K562 (cell line): ENCODE results near the gene UGT2B15. TPM values are rescaled to one million over a fixed set of nuclear protein-coding genes. Genes with fewer than 3 reads are reported as not detected.

Source experiments
- CBFA2T3 ChIP-seq: fragments of 450-650 bp; IDR thresholded peaks from 2 replicates; pipeline ENCODE4 v1.6.1; 2017
- ETS1 ChIP-seq: conservative IDR thresholded peaks from 2 replicates; pipeline ENCODE4 v1.6.1; 2011; ENCODE audit warnings: low read depth, mild to moderate bottlenecking, low read length; ENCODE audit not compliant: control insufficient read depth
- PURB ChIP-seq: sonication (generic); formaldehyde crosslinking; IDR thresholded peaks from 2 replicates; pipeline ENCODE4 v1.9.0; 2021; ENCODE audit warnings: low read depth, mild to moderate bottlenecking, missing genetic modification reagents
- RCOR1 ChIP-seq, 2 experiments: IDR thresholded peaks; 2 replicates each; pipeline ENCODE4 v1.6.1; 2012; ENCODE audit warnings: low read depth in 2 of 2, low read length in 2 of 2, borderline replicate concordance in 1 of 2, improper control_type of control experiment in 1 of 2
- WHSC1 ChIP-seq: IDR thresholded peaks from one replicate; pipeline ENCODE4 v1.6.1; 2012; ENCODE audit warnings: low read length, control low read depth, inconsistent platforms
- polyA plus RNA-seq, 8 experiments: library from polyadenylated mRNA; depleted of rRNA in 4 of 8; stranded (reverse) in 5 of 8; unstranded in 3 of 8; fragments of >200 nt; fragmentation: Nextera tagmentation in 2 of 8; fragmentation: Illumina TruSeq in 1 of 8; extraction: Ambion mirVana in 2 of 8; extraction: Trizol in 1 of 8; gene quantifications; 2 replicates each; pipeline versions ENCODE4 v1.2.1 to v1.2.3, GENCODE V29; 2011 to 2014; ENCODE audit warnings: inconsistent platforms in 1 of 8, missing spikeins in 1 of 8
- total RNA-seq, 7 experiments: library from RNA; depleted of rRNA in 6 of 7; stranded (reverse); fragments of >200 nt in 6 of 7; fragmentation: Illumina TruSeq in 2 of 7; extraction: Trizol in 2 of 7; gene quantifications; 2 replicates each; pipeline versions ENCODE4 v1.2.1 to v1.2.3, GENCODE V29; 2011 to 2021; ENCODE audit warnings: low replicate concordance in 1 of 7
- TF ChIP-seq, protein P1 (sequence below): fragments of 250-450 bp; sonication (Bioruptor Pico); IDR thresholded peaks from 2 replicates; pipeline ENCODE4 v1.5.0; 2021
- TF ChIP-seq, protein P2 (sequence below), 2 experiments: IDR thresholded peaks in 1 of 2; conservative IDR thresholded peaks in 1 of 2; 2 replicates each; pipeline ENCODE4 v1.6.1; 2016; ENCODE audit warnings: low read depth in 2 of 2, mild to moderate bottlenecking in 1 of 2, missing compliant biosample characterization in 1 of 2, missing genetic modification characterization in 1 of 2, moderate library complexity in 1 of 2

Gene UGT2B15
- total and polyA plus RNA-seq, 9 of the 15 experiments (the other 6 are each of a cell fraction or from before 2014, with no cell fraction given): 0.06 to 0.16 (median 0.10) TPM; not detected in 6

GRCh38 chr4:68651932-68652331, 18.5 kb downstream of the UGT2B15 start (continued):
- no peak for TF ChIP-seq ETS1
- TF ChIP-seq WHSC1: no peak
- TF ChIP-seq, protein P1, sequence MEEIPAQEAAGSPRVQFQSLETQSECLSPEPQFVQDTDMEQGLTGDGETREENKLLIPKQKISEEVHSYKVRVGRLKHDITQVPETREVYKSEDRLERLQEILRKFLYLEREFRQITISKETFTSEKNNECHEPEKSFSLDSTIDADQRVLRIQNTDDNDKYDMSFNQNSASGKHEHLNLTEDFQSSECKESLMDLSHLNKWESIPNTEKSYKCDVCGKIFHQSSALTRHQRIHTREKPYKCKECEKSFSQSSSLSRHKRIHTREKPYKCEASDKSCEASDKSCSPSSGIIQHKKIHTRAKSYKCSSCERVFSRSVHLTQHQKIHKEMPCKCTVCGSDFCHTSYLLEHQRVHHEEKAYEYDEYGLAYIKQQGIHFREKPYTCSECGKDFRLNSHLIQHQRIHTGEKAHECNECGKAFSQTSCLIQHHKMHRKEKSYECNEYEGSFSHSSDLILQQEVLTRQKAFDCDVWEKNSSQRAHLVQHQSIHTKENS (CRISPR knock-in tag): no peak
- TF ChIP-seq PURB: no peak
- TF ChIP-seq RCOR1 (IDR thresholded peaks at IDR 0.05; ENCODE audit: borderline replicate concordance in 1 of 2, low read depth in 2 of 2, low read length in 2 of 2): no peak
- TF ChIP-seq, protein P2, sequence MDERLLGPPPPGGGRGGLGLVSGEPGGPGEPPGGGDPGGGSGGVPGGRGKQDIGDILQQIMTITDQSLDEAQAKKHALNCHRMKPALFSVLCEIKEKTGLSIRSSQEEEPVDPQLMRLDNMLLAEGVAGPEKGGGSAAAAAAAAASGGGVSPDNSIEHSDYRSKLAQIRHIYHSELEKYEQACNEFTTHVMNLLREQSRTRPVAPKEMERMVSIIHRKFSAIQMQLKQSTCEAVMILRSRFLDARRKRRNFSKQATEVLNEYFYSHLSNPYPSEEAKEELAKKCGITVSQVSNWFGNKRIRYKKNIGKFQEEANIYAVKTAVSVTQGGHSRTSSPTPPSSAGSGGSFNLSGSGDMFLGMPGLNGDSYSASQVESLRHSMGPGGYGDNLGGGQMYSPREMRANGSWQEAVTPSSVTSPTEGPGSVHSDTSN (CRISPR knock-in tag; IDR thresholded peaks at IDR 0.05; ENCODE audit: low read depth): no peak
- TF ChIP-seq, protein P2 (tag; conservative IDR thresholded peaks at IDR 0.05; ENCODE audit: low read depth): no peak
- no peak for TF ChIP-seq CBFA2T3
